Thyroid gland (tissue), 4 donors: ENCODE data around the gene OTOG.

Experiments
- CTCF ChIP-seq, 6 experiments: fragments of 200-600 bp in 3 of 6; fragments of 450-650 bp in 3 of 6; sonication (generic) in 3 of 6; IDR thresholded peaks; one replicate each; pipeline ENCODE4 v1.5.1; 2016 to 2019; ENCODE audit warnings: antibody characterized with exemption in 6 of 6, mild to moderate bottlenecking in 2 of 6, inconsistent platforms in 1 of 6, moderate library complexity in 1 of 6
- POLR2A ChIP-seq, 2 donors: fragments of 450-650 bp; IDR thresholded peaks; one replicate each; pipeline ENCODE4 v1.6.1; 2017; ENCODE audit warnings: antibody characterized with exemption in 2 of 2, mild to moderate bottlenecking in 2 of 2, moderate library complexity in 1 of 2

- no peak for TF ChIP-seq CTCF (IDR thresholded peaks at IDR 0.05)
- no peak for TF ChIP-seq POLR2A (IDR thresholded peaks at IDR 0.05)
Observed at GRCh38 chr11:17510507-17511206, 36.4 kb upstream of the OTOG start.
